Transverse colon (tissue), 4 donors: ENCODE measurements around the gene SIRT4. TPM values are rescaled to one million over a fixed set of nuclear protein-coding genes. Genes with fewer than 3 reads are reported as not detected.

Experiments
- small RNA-seq, 4 donors: library from RNA; depleted of rRNA; stranded (forward); fragments of <200 nt; gene quantifications; one replicate each; pipeline ENCODE3, GENCODE V24; 2016
- total RNA-seq, 4 donors: library from RNA; depleted of rRNA; stranded (reverse); fragments of >200 nt; gene quantifications; one replicate each; pipeline ENCODE4 v1.1.0, GENCODE V29; 2016

The SIRT4 gene
- total RNA-seq, 4 donors from 2014 or later = 0.95 to 1.9 TPM; not detected in 2

Small RNAs within 50 kb of the gene (small RNA-seq; reads per million reads assigned to genes)
- gene RNU4-1 (867 to 4,819 (median 2,812) reads per million in 4 donors), gene RNU4-2 (844 to 2,301 (median 1,261) reads per million in 4 donors), gene RNU6-1088P (0 reads per million in 4 donors)

Other genes with a start within 250 kb of the SIRT4 start
- 10 to 100 TPM; 16.9 to 26.2 (median 22.2) TPM for gene RAB35, start 185.6 kb upstream of the SIRT4 start, total RNA-seq
- gene GCN1, start 107.6 kb upstream of the SIRT4 start, total RNA-seq = 100 to 1,000 TPM in 2 of 4 donors, 10 to 100 TPM in 2; 70.0 to 141 (median 107) TPM
- 1,000 to 10,000 TPM in 3 of 4 donors, 100 to 1,000 TPM in 1; 660 to 2,105 (median 1,778) TPM for gene RPLP0, start 101.2 kb upstream of the SIRT4 start, total RNA-seq
- 100 to 1,000 TPM; 101 to 328 (median 198) TPM for gene PXN, start 36.6 kb upstream of the SIRT4 start, total RNA-seq
- gene RNU4-2, start 10.4 kb upstream of the SIRT4 start, total RNA-seq = under 1 TPM; under 0.01 TPM
- under 1 TPM in 3 of 4 donors, not detected in 1; under 0.01 TPM for gene RNU4-1, start 9.1 kb upstream of the SIRT4 start, total RNA-seq
- not detected for gene PLA2G1B, start 25.5 kb downstream of the SIRT4 start, total RNA-seq
- 1 to 10 TPM in 1 of 4 donors, under 1 TPM in 1, not detected in 2; 0.82 to 7.5 TPM for gene MSI1, start 66.8 kb downstream of the SIRT4 start, total RNA-seq
- 1,000 to 10,000 TPM in 2 of 4 donors, 100 to 1,000 TPM in 2; 469 to 1,865 (median 1,048) TPM for gene COX6A1, start 135.8 kb downstream of the SIRT4 start, total RNA-seq
- 10 to 100 TPM in 3 of 4 donors, 1 to 10 TPM in 1; 7.2 to 20.9 (median 11.9) TPM for gene TRIAP1, start 144.1 kb downstream of the SIRT4 start, total RNA-seq
- gene GATC, start 144.1 kb downstream of the SIRT4 start, total RNA-seq = 10 to 100 TPM; 15.5 to 21.6 (median 19.2) TPM
- gene SRSF9, start 167.4 kb downstream of the SIRT4 start, total RNA-seq = 10 to 100 TPM; 33.7 to 93.8 (median 64.5) TPM
- 100 to 1,000 TPM in 3 of 4 donors, 10 to 100 TPM in 1; 60.5 to 291 (median 190) TPM for gene DYNLL1, start 193.8 kb downstream of the SIRT4 start, total RNA-seq
- 10 to 100 TPM; 20.9 to 34.9 (median 31.9) TPM for gene COQ5, start 226.8 kb downstream of the SIRT4 start, total RNA-seq
- 100 to 1,000 TPM; 204 to 317 (median 213) TPM for gene RNF10, start 232.0 kb downstream of the SIRT4 start, total RNA-seq